OCI-LY3 (cell line): ENCODE data around the gene CYP2J2.

ENCODE experiments used
- H2AFZ ChIP-seq: fragments of 200-600, 300-600 bp; shearing (Covaris generic); 2 replicates; pipeline ENCODE4 v1.6.0; 2014; ENCODE audit warnings: antibody characterized with exemption, low read depth, low read length
- H3K27ac ChIP-seq: fragments of 200-600, 300-600 bp; sonication (generic); 2 replicates; pipeline ENCODE4 v1.5.1; 2014; ENCODE audit warnings: mild to moderate bottlenecking, low read length, moderate library complexity, mixed read lengths
- H3K27me3 ChIP-seq: fragments of 200-600, 300-600 bp; sonication (generic); 2 replicates; pipeline ENCODE4 v1.6.1; 2014; ENCODE audit warnings: low read depth, low read length, mixed read lengths
- H3K36me3 ChIP-seq: fragments of 200-600, 300-600 bp; sonication (generic); replicated peaks from 2 replicates; pipeline ENCODE3; 2014; ENCODE audit warnings: low read depth, low read length, mixed read lengths
- H3K4me1 ChIP-seq: fragments of 300-600, 200-600 bp; sonication (generic); 2 replicates; pipeline ENCODE4 v1.6.1; 2014; ENCODE audit warnings: low read length, mixed read lengths
- H3K4me2 ChIP-seq: fragments of 200-600, 300-600 bp; sonication (generic); 2 replicates; pipeline ENCODE4 v1.6.1; 2014; ENCODE audit warnings: low read length, mixed read lengths
- H3K4me3 ChIP-seq: fragments of 300-600, 200-600 bp; sonication (generic); 2 replicates; pipeline ENCODE4 v1.5.1; 2014; ENCODE audit warnings: antibody characterized with exemption, mild to moderate bottlenecking, low read length, moderate library complexity
- H3K79me2 ChIP-seq: fragments of 300-600, 200-600 bp; shearing (Covaris generic); 2 replicates; pipeline ENCODE4 v1.6.1; 2014; ENCODE audit warnings: mild to moderate bottlenecking, low read length, mixed read lengths
- H3K9ac ChIP-seq: fragments of 300-600, 200-600 bp; shearing (Covaris generic); 2 replicates; pipeline ENCODE4 v1.6.0; 2014; ENCODE audit warnings: mild to moderate bottlenecking, low read length, moderate library complexity
- H3K9me3 ChIP-seq: fragments of 200-600, 300-600 bp; shearing (Covaris generic); 2 replicates; pipeline ENCODE4 v1.6.1; 2014; ENCODE audit warnings: low read length, mixed read lengths; ENCODE audit not compliant: insufficient read depth
- H4K20me1 ChIP-seq: fragments of 200-600, 300-600 bp; sonication (generic); 2 replicates; pipeline ENCODE4 v1.6.1; 2016; ENCODE audit warnings: low read length, mixed read lengths; ENCODE audit not compliant: insufficient read depth
- CTCF ChIP-seq: fragments of 200-600, 300-600 bp; sonication (generic); IDR thresholded peaks from 2 replicates; pipeline ENCODE4 v1.5.1; 2014; ENCODE audit warnings: antibody characterized with exemption, low read length, low read depth
- EZH2phosphoT487 ChIP-seq: fragments of 200-600 bp; shearing (Covaris generic); IDR thresholded peaks from 2 replicates; pipeline ENCODE4 v1.6.1; 2018; ENCODE audit warnings: antibody characterized with exemption, mixed run types, low read depth

CYP2J2 gene

GRCh38 chr1:59885160-59885832 lies 41.3 kb downstream of the CYP2J2 start:
- Histone ChIP-seq H3K27ac (no peak overlapping the region), H3K9me3 (no peaks in the 10 kb centered on the region), H3K79me2 (no peaks in the 10 kb centered on the region), H4K20me1 (no peaks in the 10 kb centered on the region), H3K9ac (no peak overlapping the region), H3K36me3 (no peaks in the 10 kb centered on the region), H2AFZ (no peak overlapping the region), H3K27me3 (no peaks in the 10 kb centered on the region), H3K4me3 (no peak overlapping the region), H3K4me1 (no peaks in the 10 kb centered on the region), H3K4me2 (no peak overlapping the region)
- TF ChIP-seq EZH2phosphoT487 (no peak), CTCF (no peak)

- Histone ChIP-seq H3K4me3 (no peak overlapping the region), H3K4me2 (no peak overlapping the region), H3K9ac (no peak overlapping the region), H3K79me2 (no peaks in the 10 kb centered on the region), H3K27me3 (no peaks in the 10 kb centered on the region), H3K4me1 (no peaks in the 10 kb centered on the region), H3K9me3 (peaks cover 6% of the 10 kb centered on the region; the same call in 1 of the 2 replicates), H3K36me3 (peaks cover 3% of the 10 kb centered on the region), H4K20me1 (no peaks in the 10 kb centered on the region), H3K27ac (no peak overlapping the region), H2AFZ (no peak overlapping the region)
- TF ChIP-seq EZH2phosphoT487 (no peak), CTCF (no peak)
These were observed 45.8 kb downstream of the CYP2J2 start for GRCh38 chr1:59880735-59881134.

- H3K79me2 ChIP-seq, result no peaks in the 10 kb centered on the region
- TF ChIP-seq EZH2phosphoT487 (no peak), CTCF (no peak)
- no peaks in the 10 kb centered on the region for H3K4me1 ChIP-seq
- H3K9me3 ChIP-seq, result peaks cover 6% of the 10 kb centered on the region; the same call in 1 of the 2 replicates
- no peak overlapping the region for H2AFZ ChIP-seq
- H3K36me3 ChIP-seq, result peaks cover 3% of the 10 kb centered on the region
- H3K4me3 ChIP-seq, result no peak overlapping the region
- no peak overlapping the region for H3K4me2 ChIP-seq
- no peaks in the 10 kb centered on the region for H4K20me1 ChIP-seq
- no peaks in the 10 kb centered on the region for H3K27me3 ChIP-seq
- H3K9ac ChIP-seq, result no peak overlapping the region
- H3K27ac ChIP-seq, result no peak overlapping the region
These were observed 46.5 kb downstream of the CYP2J2 start for GRCh38 chr1:59879996-59880505.

GRCh38 chr1:59879574-59879973 lies 47.0 kb downstream of the CYP2J2 start:
- Histone ChIP-seq H2AFZ (no peak overlapping the region), H4K20me1 (no peaks in the 10 kb centered on the region), H3K27me3 (no peaks in the 10 kb centered on the region), H3K4me1 (no peaks in the 10 kb centered on the region), H3K79me2 (no peaks in the 10 kb centered on the region), H3K27ac (no peak overlapping the region), H3K4me3 (no peak overlapping the region), H3K9me3 (peaks cover 6% of the 10 kb centered on the region; the same call in 1 of the 2 replicates), H3K4me2 (no peak overlapping the region), H3K36me3 (peaks cover 3% of the 10 kb centered on the region), H3K9ac (no peak overlapping the region)
- TF ChIP-seq CTCF (peak; percentile 48), EZH2phosphoT487 (no peak)
